Measurements from ENCODE around the gene ACTR8.

DNA sequence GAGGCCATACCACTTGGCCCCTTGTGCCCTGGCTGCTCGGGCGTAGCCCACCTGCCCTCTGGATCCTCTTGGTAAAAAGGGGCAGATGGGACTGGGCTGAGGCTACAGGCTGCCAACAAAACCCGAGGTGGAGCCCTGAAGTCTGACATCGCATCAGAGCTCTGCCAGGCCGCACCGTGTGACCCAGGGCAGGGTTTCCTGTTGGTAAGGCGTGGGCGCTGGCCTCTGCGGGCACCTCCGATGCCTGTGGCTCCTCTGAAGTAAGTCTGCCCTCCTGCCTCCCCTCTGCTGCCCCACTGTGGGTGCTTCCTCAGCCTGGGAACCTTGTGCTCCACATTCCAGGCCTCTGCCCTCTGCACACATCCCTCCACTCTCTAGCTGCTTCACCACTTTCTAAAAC lies 44.6 kb downstream of the ACTR8 start:
- TF ChIP-seq, protein P1, sequence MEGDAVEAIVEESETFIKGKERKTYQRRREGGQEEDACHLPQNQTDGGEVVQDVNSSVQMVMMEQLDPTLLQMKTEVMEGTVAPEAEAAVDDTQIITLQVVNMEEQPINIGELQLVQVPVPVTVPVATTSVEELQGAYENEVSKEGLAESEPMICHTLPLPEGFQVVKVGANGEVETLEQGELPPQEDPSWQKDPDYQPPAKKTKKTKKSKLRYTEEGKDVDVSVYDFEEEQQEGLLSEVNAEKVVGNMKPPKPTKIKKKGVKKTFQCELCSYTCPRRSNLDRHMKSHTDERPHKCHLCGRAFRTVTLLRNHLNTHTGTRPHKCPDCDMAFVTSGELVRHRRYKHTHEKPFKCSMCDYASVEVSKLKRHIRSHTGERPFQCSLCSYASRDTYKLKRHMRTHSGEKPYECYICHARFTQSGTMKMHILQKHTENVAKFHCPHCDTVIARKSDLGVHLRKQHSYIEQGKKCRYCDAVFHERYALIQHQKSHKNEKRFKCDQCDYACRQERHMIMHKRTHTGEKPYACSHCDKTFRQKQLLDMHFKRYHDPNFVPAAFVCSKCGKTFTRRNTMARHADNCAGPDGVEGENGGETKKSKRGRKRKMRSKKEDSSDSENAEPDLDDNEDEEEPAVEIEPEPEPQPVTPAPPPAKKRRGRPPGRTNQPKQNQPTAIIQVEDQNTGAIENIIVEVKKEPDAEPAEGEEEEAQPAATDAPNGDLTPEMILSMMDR (IDR thresholded peaks at IDR 0.05), result no peak
- TF ChIP-seq POLR2AphosphoS5 (IDR thresholded peaks at IDR 0.05) (no peak), POLR2A (IDR thresholded peaks at IDR 0.05) (no peak)
